HG03571 (cell line): ENCODE results near the gene KRTAP10-11.

Experiments used
- ATAC-seq: cut with Tn5 transposase; IDR thresholded peaks from one replicate; pipeline ENCODE4 v1.9.1; 2021; ENCODE audit not compliant: unreplicated experiment

KRTAP10-11 gene

DNA sequence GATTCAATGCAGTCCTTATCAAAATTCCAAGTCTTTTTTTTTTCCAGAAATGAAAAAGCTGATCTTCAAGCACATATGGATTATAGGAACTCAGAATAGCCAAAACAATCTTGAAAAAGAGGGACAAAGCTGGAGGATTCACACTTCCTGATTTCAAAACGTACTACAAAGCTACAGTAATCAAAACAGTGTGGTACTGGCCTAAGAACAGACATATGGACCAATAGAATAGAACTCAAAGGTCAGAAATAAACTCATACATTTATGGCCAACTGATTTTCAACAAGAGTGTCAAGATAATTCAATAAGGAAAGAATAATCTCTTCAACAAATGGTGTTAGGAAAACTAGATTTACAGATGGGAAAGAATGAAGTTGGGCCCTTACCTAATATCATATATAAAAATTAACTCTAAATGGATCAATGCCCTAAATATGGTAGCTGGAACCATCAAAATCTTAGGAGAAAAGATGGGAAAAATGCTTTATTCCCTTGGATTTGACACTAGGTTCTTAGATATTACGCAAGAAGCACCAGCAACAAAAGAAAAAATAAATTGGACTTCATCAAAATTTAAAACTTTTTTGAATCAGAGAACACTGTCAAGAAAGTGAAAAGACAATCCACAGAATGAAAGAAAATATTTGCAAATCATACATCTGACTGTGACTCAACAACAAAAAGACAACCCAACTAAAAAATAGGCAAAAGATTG, 46.7 kb downstream of the KRTAP10-11 start:
- ATAC-seq, result no peak

DNA sequence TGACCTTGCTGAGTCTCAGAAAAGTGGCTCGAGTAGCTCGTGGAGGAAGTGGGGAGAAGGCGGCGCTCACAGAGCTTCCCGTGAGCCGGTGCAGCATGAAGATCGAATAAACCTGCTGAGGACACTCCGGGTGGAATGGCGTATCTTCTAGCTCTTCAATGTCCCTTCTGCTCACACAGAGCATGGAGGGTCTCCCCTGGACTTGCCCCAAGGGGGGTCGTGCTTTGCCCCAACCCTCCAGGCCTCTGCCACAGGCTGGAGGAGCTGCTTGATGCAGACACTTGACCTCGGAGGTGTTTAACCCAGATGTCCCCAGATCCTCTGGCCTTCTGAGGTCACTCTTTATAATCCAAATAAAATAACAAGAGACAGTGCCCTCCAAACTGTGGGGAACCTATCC, 48.6 kb downstream of the KRTAP10-11 start:
- no peak for ATAC-seq

DNA sequence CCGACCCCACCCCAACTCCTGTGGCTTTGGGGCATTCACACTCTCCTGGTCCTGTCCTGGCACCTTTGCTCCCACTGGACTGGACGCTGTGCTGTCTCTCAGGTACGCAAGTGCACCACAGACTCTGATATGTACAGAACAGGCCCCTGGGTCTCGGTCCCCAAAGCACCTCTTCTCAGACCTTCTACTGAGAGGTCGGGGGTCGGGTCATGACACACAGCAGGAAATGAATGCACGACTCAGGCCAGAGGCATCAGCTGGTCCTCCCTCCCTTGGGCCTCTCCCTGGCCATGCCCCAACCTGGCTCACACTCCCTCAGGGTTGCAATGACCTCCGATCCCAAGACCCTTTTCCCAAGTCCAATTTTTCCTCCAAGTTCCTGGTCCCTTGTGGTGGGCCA, 49.0 kb downstream of the KRTAP10-11 start:
- no peak for ATAC-seq

DNA sequence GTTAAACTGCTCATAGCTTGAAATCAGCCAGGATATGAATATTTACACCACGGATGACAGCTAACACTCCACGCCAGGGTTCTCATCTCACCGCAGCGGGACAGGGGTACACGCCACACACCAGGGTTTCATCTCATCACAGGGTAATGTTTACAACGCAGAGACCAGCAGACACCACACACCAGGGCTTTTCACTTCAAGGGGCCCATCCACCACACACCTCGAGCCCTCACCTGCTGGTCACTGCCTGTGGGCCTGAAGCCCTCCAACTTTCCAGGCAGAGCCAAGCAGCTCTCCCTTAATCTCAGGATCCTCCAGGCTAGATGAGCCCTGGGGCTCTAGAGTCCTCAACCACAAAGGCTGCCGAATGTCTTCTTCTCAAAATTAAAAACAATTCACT, 49.4 kb downstream of the KRTAP10-11 start:
- ATAC-seq, result no peak

DNA sequence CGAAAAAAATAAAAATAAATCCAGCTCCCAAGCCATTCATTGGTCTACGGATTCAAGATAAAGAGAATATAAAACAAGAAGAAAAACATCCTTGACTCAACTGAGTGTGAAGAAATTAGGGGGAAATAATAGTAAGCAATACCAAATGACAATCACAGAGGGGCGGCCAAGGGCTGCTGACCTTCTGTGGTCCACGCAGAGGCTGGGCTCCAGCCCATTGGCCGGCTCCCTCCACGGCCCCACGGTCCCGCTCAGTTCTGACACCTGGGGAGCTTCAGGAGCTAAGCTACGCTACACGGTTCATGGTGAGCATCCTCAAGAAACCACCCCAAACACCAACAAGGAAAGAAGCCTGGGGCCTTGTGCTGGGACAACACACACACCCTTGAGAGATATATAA, 50.4 kb downstream of the KRTAP10-11 start:
- no peak for ATAC-seq
